ENCODE results near the gene COL23A1. TPM values are rescaled to one million over a fixed set of nuclear protein-coding genes. Genes with fewer than 3 reads are reported as not detected.

The COL23A1 gene
- total and polyA plus RNA-seq, 2 of the 8 experiments (the other 6 are each of a cell fraction or from before 2014, with no cell fraction given) = 3.1 to 4.7 TPM

DNA sequence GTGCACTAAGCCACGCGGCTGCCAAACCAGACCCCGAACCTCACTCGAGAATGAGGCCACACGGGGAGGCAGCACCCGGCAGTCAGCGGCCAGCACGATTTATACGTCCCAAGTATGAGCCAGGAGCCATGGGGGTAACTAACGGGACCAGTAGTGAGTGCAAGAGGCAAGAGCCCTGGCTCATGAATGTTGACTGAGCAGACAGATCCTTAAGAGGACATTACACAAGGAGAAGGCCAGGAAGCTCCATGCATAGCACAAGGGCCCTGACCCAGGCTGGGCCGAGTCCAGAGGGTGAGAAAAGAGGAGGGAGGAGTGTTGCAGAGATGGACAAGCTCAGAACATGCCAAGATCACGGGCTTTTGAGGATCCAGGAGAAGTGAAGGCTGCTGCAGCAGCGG, 299.0 kb downstream of the COL23A1 start:
- Histone ChIP-seq H2BK20ac (ENCODE audit: low read length) (no peak overlapping the region), H3K4ac (replicated peaks; ENCODE audit: insufficient read length, low read depth, low read length) (no peak overlapping the region), H2AFZ (ENCODE audit: low read length) (no peak overlapping the region), H3K79me1 (ENCODE audit: low read depth, low read length) (no peaks in the 10 kb centered on the region), H4K5ac (ENCODE audit: insufficient read length, low read depth, low read length) (no peak overlapping the region), H3K23me2 (ENCODE audit: low read depth, low read length) (no peaks in the 10 kb centered on the region), H2BK5ac (ENCODE audit: low read depth, low read length) (no peak overlapping the region), H3K4me1 (replicated peaks in 1 of 4; ENCODE audit: control insufficient read depth in 3 of 4, insufficient read depth in 4 of 4, low read length in 3 of 4) (peaks cover 0 to 4% (median 0%) of the 10 kb centered on the region in 4 experiments; a peak in 1 of 7 replicates), H3K79me2 (ENCODE audit: control insufficient read depth in 1 of 2, insufficient read depth in 2 of 2, low read length in 2 of 2) (no peaks in the 10 kb centered on the region), H2BK15ac (ENCODE audit: low read length) (no peak overlapping the region), H4K20me1 (replicated peaks in 1 of 2; ENCODE audit: control insufficient read depth in 1 of 2, insufficient read depth in 2 of 2, low read length in 2 of 2) (peaks cover 0 to 2% of the 10 kb centered on the region in 2 experiments), H3K27ac (ENCODE audit: low read depth, low read length) (no peak overlapping the region), H4K8ac (ENCODE audit: extremely low read depth, insufficient read depth, low read length) (no peak overlapping the region), H2BK12ac (ENCODE audit: low read depth, low read length) (no peak overlapping the region), H3K56ac (replicated peaks; ENCODE audit: insufficient read length, low read depth, low read length) (no peak overlapping the region), H3K23ac (ENCODE audit: insufficient read length) (no peak overlapping the region), H3K14ac (ENCODE audit: insufficient read length) (no peak overlapping the region), H3K4me2 (ENCODE audit: insufficient read depth in 1 of 2, low read depth in 2 of 2, low read length in 2 of 2) (no peak overlapping the region), H2AK5ac (ENCODE audit: low read depth, low read length) (no peak overlapping the region), H3K36me3 (ENCODE audit: control insufficient read depth in 2 of 4, insufficient read depth in 4 of 4, low read length in 3 of 4) (no peaks in the 10 kb centered on the region), H3K18ac (ENCODE audit: extremely low read depth, low read length) (no peak overlapping the region; the same call in 1 of the 2 replicates), H4K91ac (replicated peaks; ENCODE audit: insufficient read length, low read length) (no peak overlapping the region), H3K4me3 (ENCODE audit: extremely low read depth in 1 of 4, insufficient read depth in 2 of 4, low read depth in 3 of 4, low read length in 4 of 4) (no peak overlapping the region), H2BK120ac (replicated peaks; ENCODE audit: low read depth, low read length) (no peak overlapping the region), H3K9ac (replicated peaks in 1 of 4; ENCODE audit: extremely low read depth in 1 of 4, low read depth in 3 of 4, low read length in 3 of 4) (no peak overlapping the region), H3K27me3 (replicated peaks in 1 of 4; ENCODE audit: control insufficient read depth in 3 of 4, extremely low read depth in 1 of 4, insufficient read depth in 3 of 4, low read length in 3 of 4) (no peaks in the 10 kb centered on the region; a peak in 1 of 7 replicates), H3K9me3 (ENCODE audit: insufficient read depth in 2 of 2, low read depth in 1 of 2, low read length in 1 of 2) (no peaks in the 10 kb centered on the region; a peak in 1 of 4 replicates)
- DNase-seq (ENCODE audit: low read depth in 1 of 2, low spot score in 2 of 2) (no peak), FAIRE-seq (no peak)
- TF ChIP-seq, protein P1, sequence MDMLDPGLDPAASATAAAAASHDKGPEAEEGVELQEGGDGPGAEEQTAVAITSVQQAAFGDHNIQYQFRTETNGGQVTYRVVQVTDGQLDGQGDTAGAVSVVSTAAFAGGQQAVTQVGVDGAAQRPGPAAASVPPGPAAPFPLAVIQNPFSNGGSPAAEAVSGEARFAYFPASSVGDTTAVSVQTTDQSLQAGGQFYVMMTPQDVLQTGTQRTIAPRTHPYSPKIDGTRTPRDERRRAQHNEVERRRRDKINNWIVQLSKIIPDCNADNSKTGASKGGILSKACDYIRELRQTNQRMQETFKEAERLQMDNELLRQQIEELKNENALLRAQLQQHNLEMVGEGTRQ (IDR thresholded peaks at IDR 0.05; ENCODE audit: low read length) = no peak
- TF ChIP-seq KDM5A (IDR thresholded peaks at IDR 0.05; ENCODE audit: low read length) = no peak
- TF ChIP-seq TBP (IDR thresholded peaks at IDR 0.05; ENCODE audit: low read depth, low read length) = no peak
- no peak for TF ChIP-seq RFX5 (IDR thresholded peaks at IDR 0.05; ENCODE audit: borderline replicate concordance, low read depth, low read length)
- no peak for TF ChIP-seq MAFK (IDR thresholded peaks at IDR 0.05; ENCODE audit: low read depth, low read length)
- CTCF ChIA-PET (ENCODE audit: partially characterized antibody) = interaction anchor here (0.8 to 2.1 kb wide), 7 partner anchors 10 to 174 kb away, joined by 3 to 6 read pairs (median 4); no protein-coding TSS in a partner anchor
- WGBS, 2 experiments (ENCODE audit: extremely low coverage in 1 of 2, insufficient coverage in 1 of 2, insufficient read length in 1 of 2, insufficient replicate concordance in 2 of 2, low coverage in 1 of 2, low lambda C conversion rate in 2 of 2, missing lambda C conversion rate in 1 of 2) = 77% methylated on average over 13 of the region's 13 CpGs; no CpG with 5 or more reads in 1 of the 2 experiments
- POLR2A ChIA-PET (ENCODE audit: partially characterized antibody) = no interaction called here

Measured in H1 (cell line).